ENCODE data around the gene GOLPH3.
"Not testable (repeated sequence)": the region's sequence is repeated elsewhere in the genome, so short reads cannot be mapped to it uniquely, and the experiment has no call there.

GOLPH3 gene

DNA sequence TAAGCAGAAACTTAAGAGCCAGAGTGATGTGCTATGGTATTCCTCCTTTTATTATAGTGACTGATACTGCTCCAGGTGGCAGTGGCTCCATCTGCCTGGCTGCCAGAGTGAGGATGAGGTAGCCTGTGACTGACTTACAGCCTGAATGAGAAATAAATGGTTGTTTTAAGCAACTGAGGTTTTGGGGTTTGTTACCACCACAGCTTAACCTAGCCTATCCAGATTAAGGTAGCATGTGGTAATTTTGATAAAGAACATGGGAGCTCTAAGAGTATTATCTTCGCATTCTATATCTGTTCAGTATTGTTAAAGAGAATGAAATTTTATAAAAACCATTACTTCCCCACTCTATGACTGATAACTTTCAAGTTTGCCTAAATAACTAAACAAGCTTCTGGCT lies 39.0 kb downstream of the GOLPH3 start:
- DNase-seq (ENCODE audit: low read depth), result no peak

DNA sequence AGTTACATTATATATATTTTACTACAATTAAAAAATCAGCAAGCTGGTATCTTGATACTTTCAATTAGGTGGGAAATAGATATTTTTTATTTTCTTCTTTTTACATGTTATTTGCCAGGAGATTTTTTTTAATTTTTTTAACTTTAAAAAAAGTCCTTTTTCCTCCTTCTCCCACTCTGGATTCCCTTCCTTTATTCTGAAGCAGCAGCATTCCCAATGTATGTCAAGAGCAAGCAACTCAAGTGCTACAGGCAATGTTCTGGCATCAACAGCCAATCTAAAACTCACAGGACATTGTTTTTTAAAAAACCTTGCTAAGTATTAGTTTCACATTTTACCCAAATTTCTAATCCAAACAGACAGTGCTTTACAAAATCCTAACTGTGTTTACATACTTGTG lies 41.4 kb downstream of the GOLPH3 start:
- no peak for DNase-seq (ENCODE audit: low read depth)

DNA sequence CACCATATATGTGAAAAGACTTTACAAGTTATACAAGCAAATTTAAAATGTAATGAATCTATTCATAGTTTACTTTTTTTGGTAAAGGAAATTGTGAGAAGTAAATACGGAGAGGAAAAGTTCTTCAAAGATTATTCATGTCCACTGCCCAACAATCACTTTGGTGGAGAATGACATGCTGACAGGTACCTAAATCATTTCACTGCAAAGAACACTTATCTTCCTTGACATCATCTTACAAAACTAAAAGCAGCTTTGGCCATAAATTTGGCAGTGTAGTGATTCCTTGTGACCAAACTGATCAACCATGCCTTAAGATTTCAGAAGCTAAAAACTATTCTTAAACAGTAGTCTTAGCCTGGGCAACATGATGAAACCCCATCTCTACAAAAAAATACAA lies 42.5 kb downstream of the GOLPH3 start:
- DNase-seq (ENCODE audit: low read depth), result no peak

DNA sequence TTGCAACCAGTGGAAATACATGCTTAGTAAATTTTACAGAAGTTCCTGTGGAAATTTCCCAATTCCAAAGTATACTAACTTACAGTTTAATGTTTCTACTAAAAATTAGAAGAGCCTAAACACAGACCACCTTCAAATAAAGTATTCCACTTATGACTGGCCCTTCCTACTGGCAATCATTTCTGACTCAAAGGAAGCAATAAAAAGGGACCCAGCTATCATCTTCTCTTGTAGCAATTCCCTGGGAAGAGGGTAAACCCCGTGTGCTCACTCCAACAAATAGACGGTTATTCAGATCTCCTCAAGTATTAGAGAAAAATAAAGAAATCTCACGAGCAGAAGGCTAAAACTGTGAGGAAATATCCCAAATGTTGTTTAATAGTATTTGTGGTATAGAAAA lies 43.3 kb downstream of the GOLPH3 start:
- no peak for DNase-seq (ENCODE audit: low read depth)

DNA sequence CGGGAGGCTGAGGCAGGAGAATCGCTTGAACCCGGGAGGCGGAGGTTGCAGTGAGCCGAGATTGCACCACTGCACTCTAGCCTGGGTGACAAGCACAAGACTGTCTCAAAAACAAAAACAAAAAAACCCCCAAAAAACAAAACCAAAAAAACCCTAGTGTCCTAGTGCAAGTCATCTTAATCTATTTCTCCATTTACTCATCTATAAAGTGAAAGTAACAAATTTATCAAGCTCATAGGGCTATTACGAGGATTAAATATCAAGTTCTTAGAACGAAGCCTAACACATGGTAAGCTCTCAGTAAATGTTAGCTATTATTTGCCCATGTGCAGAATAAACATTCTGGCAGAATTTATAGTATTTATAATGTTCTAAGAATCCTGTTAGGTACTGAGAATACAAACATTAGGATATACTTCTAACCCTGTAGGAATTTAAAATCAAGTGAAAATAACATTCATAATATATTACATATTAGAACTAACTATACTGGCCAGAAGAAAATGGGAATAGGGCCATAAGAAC lies 45.0 kb downstream of the GOLPH3 start:
- DNase-seq (ENCODE audit: low read depth), result no peak

DNA sequence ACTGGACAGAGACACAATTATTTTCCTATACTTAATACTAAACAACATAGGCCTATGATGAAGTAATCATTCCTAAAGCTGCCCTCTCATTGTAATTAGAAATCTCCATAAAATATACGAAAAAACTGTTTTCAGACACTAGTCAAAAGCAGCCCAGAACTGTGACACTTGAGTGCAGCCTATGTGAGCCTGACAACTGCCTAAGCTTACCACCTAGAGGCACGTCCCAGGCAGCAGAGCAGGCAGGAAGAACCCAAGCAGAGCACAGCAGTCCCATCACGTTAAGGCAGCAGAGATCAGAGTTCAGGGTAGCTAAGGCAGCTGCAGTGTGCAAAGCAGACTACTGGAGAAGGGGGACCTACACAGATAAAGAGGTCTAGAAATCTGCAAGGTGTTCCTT lies 46.4 kb downstream of the GOLPH3 start:
- no peak for DNase-seq (ENCODE audit: low read depth)

DNA sequence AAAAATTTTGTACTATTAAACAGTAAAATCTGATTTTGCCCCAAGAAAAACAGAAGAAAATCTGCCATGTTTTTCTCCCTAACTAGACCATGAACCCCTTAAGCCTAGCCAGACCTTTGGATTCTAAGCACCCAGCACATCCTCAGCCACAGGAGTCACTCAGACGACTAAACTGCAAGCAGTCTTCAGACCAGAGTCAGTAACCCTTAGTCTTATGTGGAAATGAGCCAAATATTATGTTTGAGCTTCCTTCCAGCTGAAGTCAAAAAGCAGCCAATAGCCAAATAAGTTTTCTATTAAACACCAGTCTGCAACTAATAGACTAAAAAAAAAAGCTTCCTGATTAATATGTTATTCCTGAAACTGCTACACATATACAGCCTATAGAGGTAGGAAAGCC lies 47.4 kb downstream of the GOLPH3 start:
- DNase-seq (ENCODE audit: low read depth), result no peak

DNA sequence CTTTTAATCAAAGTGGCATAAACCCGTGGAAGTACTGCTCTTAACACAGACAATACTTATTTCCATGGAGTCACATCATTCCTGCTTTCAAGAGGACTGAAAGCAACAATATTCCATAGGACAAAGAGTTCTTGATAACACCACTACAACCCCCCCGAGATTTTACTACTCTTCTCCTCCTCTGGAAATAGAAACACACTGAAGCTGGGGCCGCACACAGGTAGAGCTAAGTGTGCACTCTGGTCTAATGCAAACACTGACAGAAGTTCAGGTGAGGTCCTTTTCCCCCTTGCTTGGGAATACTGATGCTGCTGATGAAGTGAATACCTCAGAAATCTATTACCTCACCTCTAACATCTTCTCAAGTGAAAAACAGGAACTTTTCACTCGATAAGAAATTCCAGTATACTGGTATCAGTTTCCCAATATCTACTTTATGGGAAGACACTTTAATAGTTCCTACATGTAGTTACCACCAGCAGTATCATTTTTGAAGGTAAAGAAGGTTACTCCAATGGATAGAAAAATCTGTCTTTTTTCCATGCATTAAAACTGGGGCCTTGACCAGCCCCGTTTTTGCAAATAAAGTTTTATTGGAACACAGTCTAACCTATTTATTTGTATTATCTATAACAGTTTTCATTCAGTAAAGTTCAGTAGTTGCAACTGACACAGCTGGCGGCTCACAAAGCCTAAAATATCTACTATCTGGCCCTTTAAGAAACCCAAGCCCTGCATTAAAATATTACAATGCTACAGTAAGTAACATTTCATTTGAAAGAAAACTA lies 50.0 kb downstream of the GOLPH3 start:
- DNase-seq (ENCODE audit: low read depth), result no peak

DNA sequence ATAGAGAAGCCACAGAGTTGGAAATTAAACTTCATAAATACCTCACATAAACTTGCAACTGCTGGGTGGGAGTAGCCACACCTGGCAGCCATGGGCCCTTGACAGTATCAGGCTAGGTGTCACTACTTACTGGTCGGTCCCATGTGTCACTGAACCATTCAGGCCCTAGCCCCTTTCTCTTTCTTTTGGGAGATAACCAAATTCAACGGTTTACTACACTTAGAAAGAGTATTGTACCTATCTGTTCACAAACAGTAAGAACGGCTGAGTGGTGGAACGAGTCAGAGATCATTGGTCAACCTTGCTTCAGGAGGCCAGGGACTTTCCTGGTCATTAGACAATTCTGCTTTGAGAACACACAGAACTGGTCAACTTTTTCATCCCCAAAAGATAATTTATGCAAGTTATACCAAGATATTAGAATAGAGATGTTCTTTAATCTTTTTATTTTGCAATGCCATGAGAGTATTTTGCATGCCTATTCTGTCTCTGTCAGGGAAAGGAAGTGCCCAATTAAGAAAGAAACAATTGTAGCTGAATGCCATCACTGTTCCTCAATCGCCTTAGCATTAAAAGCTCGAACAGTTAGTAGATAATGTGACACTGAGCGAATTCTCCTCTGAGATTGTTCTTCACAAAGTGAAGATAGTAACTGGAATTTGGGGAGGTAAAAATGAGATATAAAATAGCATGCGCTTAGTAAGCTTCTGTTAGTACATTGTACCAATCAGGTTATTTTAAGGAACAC lies 50.9 kb downstream of the GOLPH3 start:
- DNase-seq (ENCODE audit: low read depth), result no peak

DNA sequence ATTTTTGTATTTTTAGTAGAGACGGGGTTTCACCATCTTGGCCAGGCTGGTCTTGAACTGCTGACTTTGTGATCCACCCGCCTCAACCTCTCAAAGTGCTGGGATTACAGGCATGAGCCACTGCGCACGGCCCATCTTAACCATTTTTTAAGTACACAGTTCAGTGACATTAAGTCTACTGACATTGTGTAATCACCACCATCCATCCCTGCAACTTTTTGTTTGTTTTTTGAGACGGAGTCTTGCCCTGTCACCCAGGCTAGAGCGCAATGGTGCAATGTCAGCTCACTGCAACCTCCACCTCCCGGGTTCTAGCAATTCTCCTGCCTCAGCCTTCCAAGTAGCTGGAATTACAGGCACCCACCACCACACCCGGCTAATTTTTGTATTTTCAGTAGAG lies 55.2 kb downstream of the GOLPH3 start:
- DNase-seq (ENCODE audit: low read depth), result not testable (repeated sequence)

DNA sequence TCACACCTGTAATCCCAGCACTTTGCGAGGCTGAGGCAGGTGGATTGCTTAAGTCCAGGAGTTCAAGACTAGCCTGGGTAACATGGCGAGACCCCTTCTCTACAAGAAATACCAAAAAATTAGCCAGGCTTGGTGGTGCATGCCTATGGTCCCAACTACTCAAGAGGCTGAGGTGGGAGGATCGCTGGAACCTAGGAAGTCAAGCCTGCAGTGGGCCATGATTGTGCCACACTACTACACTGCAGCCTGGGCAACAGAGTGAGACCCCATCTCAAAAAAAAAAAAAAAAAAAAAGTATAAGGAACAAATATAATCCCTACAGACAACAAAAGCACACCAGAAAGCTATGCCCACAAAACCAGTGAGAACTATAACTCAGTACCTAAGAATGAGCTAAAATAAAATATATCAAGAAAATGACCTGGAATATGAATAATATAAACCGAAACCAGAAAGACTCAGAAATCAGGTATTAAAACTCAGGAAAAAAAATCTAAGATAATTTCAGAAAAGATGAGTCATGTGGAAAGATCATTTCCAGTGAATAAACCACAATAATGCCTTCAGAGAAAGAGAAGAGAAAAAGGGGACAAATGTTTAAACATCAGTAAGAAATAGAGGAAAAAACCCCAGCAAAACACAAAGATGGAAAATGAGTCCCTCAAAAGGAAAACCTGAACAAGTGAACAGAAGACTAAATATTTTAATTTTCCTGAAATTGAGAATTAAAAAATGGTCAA lies 57.4 kb downstream of the GOLPH3 start:
- no peak for DNase-seq (ENCODE audit: low read depth)

DNA sequence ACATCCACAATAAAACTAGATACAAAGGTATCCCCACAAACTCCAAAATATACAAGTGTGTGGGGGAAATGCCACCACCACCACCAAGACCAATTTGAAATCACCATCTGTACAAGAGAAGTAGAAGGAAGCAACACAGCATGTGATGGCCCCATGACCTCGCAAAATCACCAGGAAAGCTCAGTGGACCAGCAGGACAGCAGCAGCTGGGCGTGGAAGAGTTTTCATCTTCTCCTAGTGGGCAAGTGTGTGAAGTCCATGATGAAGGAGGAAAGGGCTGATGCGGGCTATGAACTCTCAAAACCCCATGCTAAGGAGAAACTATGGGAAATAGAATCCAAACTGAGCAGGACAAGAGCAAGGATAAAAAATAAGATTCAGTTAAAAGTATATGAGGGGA lies 58.1 kb downstream of the GOLPH3 start:
- DNase-seq (ENCODE audit: low read depth), result no peak

DNA sequence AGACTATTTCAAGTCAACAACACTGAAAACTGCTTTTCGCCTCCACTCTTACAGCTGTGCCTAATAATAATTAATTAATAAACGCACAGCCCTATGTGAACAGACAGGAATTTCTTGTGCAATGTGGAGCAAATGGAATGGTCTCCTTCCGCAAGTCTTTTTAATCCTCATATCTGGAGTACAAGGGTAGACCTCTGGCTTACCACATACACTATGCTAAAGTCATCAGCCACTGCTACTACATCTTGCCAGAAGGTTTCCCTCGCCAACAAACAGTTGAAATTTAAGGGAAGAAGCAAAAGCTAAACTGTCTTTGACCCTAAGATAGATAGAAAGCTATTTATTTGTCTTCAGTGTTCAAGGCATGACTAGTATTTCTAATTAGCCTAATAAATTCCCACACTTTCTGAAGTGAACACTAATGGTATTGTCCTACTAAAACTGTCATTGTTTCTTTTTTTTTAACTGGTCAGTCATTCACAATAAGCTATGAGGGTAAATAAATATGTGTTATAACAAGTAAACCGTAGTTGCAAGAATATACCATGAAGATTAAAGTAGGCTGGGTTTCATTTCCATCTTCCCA lies 63.9 kb downstream of the GOLPH3 start:
- DNase-seq (ENCODE audit: low read depth), result no peak

DNA sequence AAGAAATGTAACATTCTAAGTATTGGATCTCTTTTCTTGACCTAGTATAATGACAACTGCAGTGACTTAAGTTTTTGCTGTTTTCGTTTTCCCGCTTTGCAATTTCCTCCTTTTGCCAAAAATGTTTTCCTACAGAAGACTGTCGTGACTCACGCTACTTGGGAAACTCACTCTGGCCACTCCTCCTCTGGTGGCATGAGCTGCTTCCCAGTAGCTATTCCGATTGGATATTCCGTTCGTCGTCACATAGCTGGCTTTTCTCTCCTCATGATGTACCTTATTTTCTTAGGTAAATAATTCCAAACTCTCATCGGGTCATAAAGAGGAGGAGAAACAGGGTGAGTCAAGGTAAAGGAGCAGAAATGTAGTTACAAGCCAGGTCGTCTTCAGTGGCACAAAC lies 64.9 kb downstream of the GOLPH3 start:
- DNase-seq (ENCODE audit: low read depth), result no peak

DNA sequence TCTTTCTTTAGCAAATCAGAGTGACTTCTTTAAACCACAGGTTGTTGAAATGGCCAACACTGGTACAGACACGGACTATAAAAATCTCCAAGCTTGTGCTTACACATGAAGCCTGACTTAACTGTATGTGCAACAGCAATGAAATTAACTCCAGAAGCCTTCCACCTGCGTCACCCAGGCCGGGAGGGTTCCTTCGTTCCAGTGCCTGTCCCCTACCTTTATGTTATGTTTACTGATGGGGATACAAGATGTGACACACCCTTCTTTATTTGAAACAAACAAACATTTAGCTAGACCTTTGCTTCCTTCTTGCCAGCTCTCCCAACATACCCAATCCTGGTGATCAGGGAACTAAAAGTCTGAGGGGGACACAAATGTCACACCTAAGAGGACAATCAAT lies 66.0 kb downstream of the GOLPH3 start:
- DNase-seq (ENCODE audit: low read depth), result no peak

DNA sequence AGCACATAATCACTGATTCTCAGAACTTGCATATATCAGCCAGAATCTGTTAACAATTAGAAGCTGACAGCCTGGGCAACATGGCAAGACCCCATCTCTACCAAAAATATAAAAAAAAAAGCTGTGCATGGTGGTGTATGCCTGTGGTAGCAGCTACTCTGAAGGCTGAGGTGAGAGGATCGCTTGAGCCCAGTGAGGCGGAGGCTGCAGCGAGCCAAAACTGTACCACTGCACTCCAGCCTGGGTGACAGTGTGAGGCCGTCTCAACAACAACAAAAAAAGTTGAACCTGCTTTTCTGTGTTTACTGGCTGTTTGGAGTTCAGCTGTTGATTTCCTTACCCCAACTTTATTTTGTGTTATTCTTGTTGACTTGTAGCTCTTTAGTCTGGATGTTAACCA lies 66.8 kb downstream of the GOLPH3 start:
- no peak for DNase-seq (ENCODE audit: low read depth)

DNA sequence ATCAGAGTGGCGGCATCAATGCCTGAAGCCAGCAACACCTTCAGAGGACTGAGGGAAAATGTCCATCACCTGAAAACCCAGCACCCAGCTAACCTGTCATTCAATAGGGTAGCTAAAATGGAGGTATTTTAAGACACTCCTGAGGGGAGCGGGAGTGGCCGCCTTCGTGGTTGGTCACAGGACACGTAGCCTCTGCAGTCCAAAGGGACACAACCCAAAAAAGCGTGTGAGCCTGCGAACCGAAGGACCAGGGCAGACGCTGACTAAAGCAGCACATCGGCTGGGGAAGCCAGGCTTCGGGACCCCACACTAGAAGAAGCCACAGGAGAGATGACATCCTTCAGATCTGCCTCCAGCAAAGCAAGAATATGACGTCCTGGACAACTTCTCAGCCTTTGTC lies 70.6 kb downstream of the GOLPH3 start:
- no peak for DNase-seq (ENCODE audit: low read depth)

DNA sequence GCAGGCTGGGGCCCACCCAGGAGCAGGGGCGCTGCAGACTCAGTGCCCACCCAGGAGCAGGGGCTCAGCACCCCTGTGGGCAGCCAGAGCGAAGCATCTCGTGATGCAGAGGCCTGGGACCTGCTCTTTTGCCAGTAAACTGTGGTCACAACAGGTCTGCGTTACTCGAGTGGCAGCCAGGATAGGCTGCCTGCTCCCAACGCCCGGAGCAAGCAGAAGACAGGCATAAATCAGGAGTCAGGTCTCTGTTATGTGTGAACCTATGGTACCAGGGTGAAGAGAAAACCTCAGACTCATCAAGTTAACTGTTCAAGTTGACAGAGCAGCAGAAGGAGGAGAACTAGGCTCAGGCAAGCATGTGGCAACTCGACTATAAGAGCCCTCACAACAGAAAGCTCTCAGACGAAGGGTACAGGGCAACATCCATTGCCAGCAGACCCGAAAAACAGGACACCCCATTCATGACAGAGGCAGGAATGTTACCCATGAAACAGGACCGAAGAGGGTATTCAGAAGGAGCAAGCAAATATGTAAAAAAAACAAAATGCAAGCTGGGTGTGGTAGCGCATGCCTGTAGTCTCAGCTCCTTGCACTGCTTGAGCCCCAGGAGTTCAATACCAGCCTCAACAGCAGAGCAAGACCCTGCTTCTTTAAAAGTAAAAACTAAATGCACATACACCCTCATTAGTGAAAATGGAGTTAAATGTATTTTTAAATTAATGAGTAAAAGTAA lies 71.7 kb downstream of the GOLPH3 start:
- no peak for DNase-seq (ENCODE audit: low read depth)

DNA sequence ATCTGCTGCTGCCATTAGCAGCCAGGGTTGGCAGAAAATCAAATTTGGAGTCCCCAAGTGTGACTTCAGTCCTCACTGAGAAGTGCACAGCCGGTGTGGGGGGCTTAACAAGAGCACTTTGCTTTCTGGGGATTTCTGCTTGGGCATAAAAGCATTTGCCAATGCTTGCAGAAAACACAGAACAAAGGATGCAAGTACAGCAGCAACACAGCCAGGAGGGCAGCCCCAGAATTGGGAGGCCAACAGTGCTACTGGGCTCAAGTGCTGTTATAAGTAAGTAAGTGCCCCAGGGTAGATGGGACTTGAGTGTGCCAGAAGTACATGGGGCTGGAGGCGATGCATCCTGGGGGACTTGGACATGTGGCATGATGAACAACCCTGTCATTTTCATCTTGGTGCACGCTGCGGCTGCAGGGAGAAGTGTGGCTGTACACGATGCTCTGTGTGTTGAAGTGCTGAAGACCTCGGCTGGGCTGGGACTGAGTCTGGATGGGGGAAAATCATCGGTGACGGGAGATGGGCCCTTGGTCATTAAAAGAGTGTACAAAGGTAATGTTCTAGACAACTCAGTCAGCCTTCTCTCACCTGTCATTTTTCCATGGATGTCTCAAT lies 73.3 kb downstream of the GOLPH3 start:
- no peak for DNase-seq (ENCODE audit: low read depth)

DNA sequence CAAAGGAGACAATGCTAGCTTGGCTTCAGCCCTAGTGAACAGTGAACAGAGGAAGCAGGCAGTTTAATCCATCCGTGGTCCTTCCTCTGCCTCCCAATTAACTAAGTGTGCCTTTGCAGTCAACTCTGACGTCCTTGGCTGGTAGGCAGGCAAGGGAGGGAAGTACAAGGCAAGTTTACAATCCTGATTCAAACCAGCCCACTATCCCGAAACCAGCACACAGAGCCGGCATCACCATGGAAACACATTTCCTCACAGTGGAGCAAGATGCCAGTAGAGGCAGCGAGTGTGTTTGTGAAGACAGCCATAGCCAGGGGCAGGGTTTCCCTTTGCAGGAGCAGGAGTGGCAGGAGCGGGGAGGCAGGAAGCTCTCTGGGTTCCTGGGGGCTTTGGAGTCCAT lies 73.9 kb downstream of the GOLPH3 start:
- DNase-seq (ENCODE audit: low read depth), result no peak

DNA sequence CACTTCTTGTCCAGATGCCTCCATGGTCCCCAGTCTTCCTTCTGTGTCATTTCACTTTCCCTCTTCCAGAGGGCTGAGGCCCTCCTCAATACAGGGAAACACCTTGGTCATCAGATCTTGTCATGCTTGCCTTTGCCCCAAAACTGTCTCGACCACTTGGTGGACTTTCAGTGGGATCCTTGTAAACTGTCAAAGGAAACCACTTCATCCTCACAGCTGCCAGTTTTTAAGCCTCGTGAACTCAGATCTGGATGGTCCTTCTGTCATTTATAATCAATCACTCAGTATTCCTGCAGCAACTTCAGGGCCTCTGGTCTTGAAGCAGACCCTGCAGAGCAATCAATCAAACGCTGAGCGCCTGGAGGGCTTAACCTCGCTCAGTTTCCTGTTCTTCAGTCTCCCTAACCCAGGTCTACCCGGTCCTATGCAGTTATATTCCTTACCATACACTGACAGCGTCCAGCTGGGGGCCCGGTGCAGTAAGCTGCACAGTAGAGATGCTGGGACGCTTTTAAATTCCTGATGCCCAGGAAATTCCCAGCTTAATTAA lies 74.6 kb downstream of the GOLPH3 start:
- DNase-seq (ENCODE audit: low read depth), result no peak
